Measurements from ENCODE around the gene RFFL.
"Not testable (repeated sequence)": the region's sequence is repeated elsewhere in the genome, so short reads cannot be mapped to it uniquely, and the experiment has no call there.

RFFL gene

GRCh38 chr17:35051579-35052240, 11.8 kb downstream of the RFFL start:
- no peak for DNase-seq (ENCODE audit: low read depth, low spot score)
- H3K27ac ChIP-seq, result peak overlapping the region; percentile 3

GRCh38 chr17:35051183-35051578, 12.3 kb downstream of the RFFL start:
- H3K27ac ChIP-seq, result peak overlapping the region; percentile 3
- no peak for DNase-seq (ENCODE audit: low read depth, low spot score)

DNA sequence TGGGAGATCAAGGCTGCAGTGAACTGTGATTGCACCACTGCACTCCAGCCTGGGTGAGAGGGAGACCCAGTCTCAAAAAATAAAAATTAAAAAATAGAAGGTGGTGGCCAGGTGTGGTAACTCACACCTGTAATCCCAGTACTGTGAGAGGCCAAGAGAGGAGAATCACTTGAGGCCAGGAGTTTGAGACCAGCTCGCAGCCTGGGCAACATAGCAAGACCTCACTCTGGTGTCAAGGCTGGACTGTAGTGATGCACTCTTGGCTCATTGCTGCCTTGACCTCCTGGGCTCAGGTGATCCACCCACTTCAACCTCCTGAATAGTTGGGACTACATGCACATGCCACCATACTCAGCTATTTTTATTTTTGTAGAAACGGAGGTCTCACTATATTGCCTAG, 13.3 kb downstream of the RFFL start:
- no peak overlapping the region for H3K27ac ChIP-seq
- DNase-seq (ENCODE audit: low read depth, low spot score), result no peak

DNA sequence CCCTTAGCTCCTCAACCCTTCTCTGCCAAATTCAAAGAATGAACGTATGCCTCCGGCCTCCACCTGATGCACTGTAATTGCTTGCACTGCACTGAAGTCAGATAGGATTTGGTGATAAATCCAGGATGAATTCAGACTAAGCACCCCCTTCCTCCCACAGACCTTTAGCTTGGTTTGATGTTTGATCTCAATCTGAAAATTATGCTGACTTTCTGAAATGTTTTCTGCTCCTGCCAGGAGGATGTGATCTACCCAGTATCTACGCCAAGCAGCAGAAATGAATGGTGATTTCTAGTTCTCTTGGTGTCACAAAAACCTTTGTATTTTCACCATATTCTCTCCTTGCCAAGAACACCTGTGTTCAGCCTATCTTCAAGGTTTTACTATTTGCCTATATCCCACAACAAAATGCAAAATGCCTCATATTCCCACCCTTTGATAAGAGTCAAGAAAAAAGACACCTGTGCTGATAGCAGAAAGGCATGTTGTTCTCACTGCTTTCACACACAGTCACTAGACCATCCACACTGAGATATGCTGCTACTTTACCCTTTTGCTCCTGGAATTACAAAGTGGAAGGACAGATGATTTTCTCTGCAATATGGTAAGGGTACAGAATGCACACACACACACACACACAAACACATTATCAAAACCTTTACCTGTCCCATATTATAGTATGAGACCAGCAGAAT, 14.7 kb downstream of the RFFL start:
- DNase-seq (ENCODE audit: low read depth, low spot score), result no peak
- H3K27ac ChIP-seq, result no peak overlapping the region

- DNase-seq (ENCODE audit: low read depth, low spot score), result no peak
- peak overlapping the region; percentile 1 for H3K27ac ChIP-seq
Observed at GRCh38 chr17:35046740-35047283, 16.7 kb downstream of the RFFL start.

DNA sequence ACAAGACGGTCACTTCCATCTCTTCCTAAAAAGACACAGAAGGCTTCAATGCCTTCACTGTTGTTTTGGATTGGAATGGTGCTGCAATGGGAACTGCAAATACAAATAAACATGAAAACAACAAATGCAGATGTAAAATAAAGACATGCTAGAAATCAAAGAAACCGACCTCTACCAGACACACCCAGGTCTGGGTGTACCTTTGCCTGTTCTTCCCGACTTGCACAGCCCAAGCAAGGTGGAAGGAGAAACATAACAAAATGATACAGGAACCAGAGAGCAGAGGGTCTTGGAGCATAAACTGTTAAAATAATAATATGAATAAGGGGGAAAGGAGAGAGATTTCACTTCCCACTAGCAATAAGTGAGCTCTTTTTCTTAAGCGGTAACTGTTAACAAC, 17.3 kb downstream of the RFFL start:
- H3K27ac ChIP-seq, result no peak overlapping the region
- DNase-seq (ENCODE audit: low read depth, low spot score), result no peak

- DNase-seq (ENCODE audit: low read depth, low spot score); H3K27ac ChIP-seq: not testable (repeated sequence)
Observed at GRCh38 chr17:35045458-35045979, 18.0 kb downstream of the RFFL start.

DNA sequence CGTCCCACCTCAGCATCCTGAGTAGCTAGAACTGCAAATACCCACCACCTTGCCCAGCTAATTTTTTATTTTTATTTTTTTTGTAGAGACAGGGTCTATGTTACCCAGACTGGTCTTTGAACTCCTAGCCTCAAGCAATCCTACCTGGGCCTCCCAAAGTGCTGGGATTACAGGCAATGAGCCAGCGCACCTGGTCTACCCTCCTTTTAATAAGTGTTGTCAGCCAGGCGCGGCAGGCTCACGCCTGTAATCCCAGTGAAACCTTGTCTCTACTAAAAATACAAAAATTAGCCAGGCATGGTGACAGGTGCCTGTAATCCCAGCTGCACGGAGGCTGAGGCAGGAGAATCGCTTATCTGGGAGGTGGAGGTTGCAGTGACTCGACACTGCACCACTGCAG, 19.3 kb downstream of the RFFL start:
- H3K27ac ChIP-seq, result no peak overlapping the region
- DNase-seq (ENCODE audit: low read depth, low spot score), result no peak

DNA sequence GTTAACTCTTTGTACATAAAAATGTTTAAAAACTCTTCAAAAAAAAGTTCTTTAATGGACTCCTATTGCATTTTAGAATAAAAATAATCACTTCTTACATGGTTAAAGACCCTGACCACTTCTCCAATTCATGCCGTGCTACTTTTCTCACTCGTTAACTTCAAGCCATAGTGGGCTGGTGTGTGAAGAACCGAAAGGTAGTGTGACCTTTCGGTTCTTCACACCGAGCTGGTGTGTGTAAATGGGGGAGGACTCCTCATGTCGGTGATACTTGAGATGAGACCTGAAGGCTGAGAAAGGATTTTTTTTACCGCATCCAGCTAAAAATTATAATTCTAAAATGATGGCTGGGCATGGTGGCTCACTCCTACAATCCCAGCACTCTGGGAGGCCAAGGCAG, 22.1 kb downstream of the RFFL start:
- H3K27ac ChIP-seq, result no peak overlapping the region
- DNase-seq (ENCODE audit: low read depth, low spot score), result no peak

DNA sequence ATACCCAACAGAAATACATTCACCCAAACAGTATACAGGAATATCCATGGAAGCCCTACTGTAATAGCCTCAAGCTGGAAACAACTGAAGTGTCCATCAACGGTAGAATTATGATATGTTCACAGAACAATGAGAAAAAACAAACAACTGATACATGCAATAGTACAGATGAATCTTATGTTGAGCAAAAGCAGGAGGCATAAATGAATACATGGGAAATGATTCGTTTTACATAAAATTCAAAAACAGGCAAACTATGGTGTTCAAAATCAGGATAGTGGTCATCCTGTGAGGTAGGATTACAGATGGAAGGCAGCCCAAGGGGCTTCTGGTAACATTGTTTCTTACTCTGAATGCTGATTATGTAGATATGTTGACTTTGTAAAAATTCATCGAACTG, 25.1 kb downstream of the RFFL start:
- no peak overlapping the region for H3K27ac ChIP-seq

DNA sequence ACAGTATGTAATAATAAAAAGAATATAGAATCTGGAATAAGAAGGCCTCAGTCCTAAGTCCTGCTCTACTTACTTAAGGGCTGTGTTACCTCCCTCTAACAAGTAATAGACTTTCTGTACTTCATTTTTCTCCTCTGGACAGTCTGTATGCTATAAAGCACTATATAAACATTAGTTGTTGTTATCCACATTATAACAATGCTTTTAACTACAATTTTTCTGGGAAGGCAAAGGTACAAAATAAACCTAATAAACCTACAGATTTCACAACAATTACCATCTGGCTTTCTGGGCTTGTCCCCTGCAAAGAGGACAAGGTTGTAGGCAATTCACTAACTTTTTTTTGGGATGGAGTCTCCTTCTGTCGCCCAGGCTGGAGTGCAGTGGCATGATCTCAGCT, 32.7 kb downstream of the RFFL start:
- H3K27ac ChIP-seq, result no peak overlapping the region
- no peak for DNase-seq (ENCODE audit: low read depth, low spot score)

More for the DNA sequence above, 25.1 kb downstream of the RFFL start:
- no peak for DNase-seq (ENCODE audit: low read depth, low spot score)

DNA sequence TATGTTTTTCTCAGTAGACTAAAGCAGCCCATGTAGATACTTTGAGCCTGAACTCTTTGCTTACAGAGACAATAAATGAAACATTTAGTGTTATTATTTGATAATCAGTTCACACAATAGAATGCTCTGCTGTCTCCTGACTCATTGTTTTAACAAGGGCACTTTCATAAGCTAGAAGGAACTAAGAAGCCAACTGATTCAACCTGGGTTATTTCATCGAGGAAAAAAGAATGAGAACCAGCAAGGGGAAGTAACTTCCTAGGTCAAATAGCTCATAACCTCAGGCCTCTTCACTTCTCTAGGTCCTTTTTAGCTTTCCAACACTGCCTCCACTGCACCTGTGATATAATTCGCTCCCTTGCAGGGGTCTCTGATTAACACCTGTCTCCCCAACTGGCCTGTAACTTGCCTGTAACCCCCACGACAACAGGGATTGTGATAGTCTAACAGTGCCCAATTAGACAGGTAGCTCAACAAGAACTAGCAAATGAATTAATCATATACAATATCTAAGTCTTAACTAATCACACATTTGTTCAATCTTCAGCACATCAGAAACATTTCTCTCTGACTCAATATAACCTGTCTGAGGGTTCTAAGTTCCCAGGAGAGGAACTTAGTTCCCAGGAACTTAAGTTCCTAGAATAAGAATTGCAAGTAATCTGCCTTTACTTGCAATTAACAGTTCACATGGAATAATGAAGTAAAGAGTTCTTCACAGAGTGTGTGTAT, 34.8 kb downstream of the RFFL start:
- DNase-seq (ENCODE audit: low read depth, low spot score), result no peak
- H3K27ac ChIP-seq, result peak overlapping the region; percentile 80

DNA sequence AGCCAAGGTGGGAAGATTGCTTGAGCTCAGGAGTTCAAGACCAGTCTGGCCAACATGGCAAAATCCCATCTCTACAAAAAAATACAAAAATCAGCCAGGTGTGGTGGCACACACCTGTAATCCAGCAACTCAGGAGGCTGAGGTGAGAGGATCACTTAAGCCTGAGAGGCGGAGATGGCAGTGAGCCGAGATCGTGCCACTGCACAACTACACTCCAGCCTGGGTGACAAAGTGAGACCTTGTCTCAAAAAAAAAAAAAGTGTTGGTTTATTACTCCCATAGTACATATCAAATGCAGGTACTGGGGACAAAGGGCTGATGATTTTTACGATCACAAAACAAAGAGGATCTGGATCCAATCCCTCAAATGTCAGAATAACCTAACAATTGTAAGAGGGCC, 35.4 kb downstream of the RFFL start:
- peak overlapping the region; percentile 80 for H3K27ac ChIP-seq
- not testable (repeated sequence) for DNase-seq (ENCODE audit: low read depth, low spot score)

DNA sequence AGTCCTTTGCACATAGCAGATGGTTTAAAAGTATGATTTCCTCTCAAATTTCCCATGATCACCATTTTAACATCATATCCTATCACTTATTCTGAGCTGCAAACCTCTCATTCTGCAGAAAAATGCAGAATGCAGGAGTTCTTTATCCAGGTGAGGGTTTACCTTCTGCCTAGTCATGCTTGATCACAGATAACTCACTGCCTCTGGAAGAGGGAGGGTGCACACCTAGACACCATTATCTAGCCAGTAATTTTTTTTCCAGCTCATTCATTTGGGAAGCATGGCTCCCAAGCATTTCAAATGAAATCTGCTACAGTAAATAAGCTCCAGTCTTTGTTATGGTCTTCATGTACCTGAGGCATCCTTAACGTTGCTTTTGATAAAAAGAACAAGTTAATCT, 38.0 kb downstream of the RFFL start:
- peak overlapping the region; percentile 23 for H3K27ac ChIP-seq
- no peak for DNase-seq (ENCODE audit: low read depth, low spot score)

DNA sequence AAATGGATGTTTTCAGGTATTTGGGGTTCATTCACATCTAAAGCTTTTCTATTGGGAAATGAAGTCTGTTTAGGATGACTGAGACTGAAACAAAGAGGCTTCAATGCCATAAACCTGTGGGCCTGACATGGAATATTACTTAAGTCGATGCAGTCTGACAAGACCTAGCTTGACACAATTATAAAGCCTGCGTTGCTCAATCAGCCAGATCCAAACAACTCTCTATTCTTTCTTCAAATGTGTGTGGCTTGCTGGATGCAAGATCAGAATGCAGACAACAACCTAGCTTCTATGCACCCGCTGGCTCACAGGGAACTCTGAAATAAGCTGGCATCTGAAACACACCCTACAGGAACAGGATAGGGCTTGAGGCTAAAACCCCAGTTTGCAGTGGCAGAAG, 40.0 kb downstream of the RFFL start:
- H3K27ac ChIP-seq, result peak overlapping the region; percentile 81
- DNase-seq (ENCODE audit: low read depth, low spot score), result peak; percentile 60

- H3K27ac ChIP-seq, result peak overlapping the region; percentile 81
- DNase-seq (ENCODE audit: low read depth, low spot score), result no peak
Observed at GRCh38 chr17:35022536-35023063, 40.9 kb downstream of the RFFL start.

- no peak for DNase-seq (ENCODE audit: low read depth, low spot score)
Observed at GRCh38 chr17:35021520-35022380, 41.8 kb downstream of the RFFL start.

DNA sequence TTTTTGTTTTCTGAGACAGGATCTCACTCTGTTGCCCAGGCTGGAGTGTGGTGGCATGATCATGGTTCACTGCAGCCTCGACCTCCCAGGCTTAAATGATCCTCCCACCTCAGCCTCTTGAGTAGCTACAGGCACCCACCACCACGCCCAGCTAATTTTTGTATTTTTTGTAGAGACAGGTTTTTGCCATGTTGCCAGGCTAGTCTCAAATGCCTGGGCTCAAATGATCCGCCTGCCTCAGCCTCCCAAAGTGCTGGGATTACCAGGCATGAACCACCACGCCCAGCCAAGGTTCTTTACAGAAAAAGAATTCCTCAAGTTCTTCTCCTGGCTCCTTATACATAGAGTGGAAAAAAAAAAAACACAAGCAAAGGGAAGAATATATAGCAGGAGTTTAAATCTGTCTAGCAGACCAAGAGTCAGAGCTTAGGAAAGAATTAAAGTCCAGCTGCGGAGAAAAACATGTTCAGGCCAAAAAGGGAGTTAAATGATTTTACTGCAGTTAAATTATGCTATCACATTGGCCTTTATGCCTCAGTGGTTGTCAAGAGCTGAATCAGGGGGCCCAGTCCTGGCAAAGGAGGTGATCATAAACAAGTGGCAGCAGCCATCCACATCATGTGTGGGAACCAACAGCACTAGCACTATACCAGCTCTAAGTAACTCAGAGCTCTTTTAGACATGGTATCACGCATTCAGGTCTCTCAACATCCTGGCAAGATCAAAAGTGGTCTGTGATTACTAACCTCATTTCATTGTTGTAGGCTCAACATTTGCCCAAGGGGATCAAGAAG, 43.9 kb downstream of the RFFL start:
- DNase-seq (ENCODE audit: low read depth, low spot score), result no peak
- H3K27ac ChIP-seq, result no peak overlapping the region

More at GRCh38 chr17:35021520-35022380, 41.8 kb downstream of the RFFL start:
- H3K27ac ChIP-seq, result peak overlapping the region; percentile 81

DNA sequence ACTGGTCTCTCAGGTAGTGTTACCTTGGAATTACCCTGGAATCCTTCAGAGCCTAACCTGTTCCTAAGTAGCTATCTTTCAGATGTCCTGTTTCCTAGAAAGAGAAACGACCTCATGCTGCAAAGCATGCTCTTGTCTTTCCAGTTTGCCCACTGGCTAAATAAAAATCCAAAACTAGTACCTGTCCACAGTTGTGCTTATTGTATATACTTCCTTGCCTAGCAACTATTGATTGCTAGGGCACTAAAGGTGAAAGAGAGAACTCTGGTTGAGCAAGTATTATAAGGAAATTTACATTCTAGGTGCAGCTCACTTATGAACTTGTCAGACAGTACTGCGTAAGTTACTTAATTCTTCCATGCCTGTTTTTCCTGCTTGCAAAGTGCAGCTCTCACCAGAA, 44.7 kb downstream of the RFFL start:
- no peak overlapping the region for H3K27ac ChIP-seq
- no peak for DNase-seq (ENCODE audit: low read depth, low spot score)

Measured in epithelial cell of prostate (primary cell).